HL-60 (cell line): ENCODE measurements around the gene CCDC185.

Experiments used
- DNase-seq, 2 experiments: peaks; one replicate each; pipeline ENCODE4 v3.0.0-alpha.2; 2010 to 2020; ENCODE audit warnings: low read depth in 1 of 2, low spot score in 1 of 2
- H3K27ac ChIP-seq: fragments of 250-450 bp; sonication (Bioruptor Pico); replicated peaks from 2 replicates; pipeline ENCODE4 v1.5.1; 2020; ENCODE audit warnings: mild to moderate bottlenecking, moderate library complexity
- H3K27me3 ChIP-seq: fragments of 250-450 bp; sonication (Bioruptor Pico); 2 replicates; pipeline ENCODE4 v1.5.1; 2021; ENCODE audit warnings: mild to moderate bottlenecking, moderate library complexity; ENCODE audit not compliant: insufficient read depth, poor library complexity, severe bottlenecking
- H3K4me3 ChIP-seq: replicated peaks from 2 replicates; pipeline ENCODE4 v1.5.1; 2011; ENCODE audit warnings: mild to moderate bottlenecking, control low read depth, low read length; ENCODE audit not compliant: insufficient read depth
- GABPA ChIP-seq: IDR thresholded peaks from 2 replicates; pipeline ENCODE4 v1.6.1; 2012; ENCODE audit warnings: low read depth
- POLR2AphosphoS5 ChIP-seq: IDR thresholded peaks from 2 replicates; pipeline ENCODE4 v1.6.1; 2012; ENCODE audit warnings: low read depth
- REST ChIP-seq: IDR thresholded peaks from 2 replicates; pipeline ENCODE4 v1.6.1; 2012; ENCODE audit warnings: low read depth; ENCODE audit not compliant: insufficient replicate concordance
- SPI1 ChIP-seq: IDR thresholded peaks from 2 replicates; pipeline ENCODE4 v1.6.1; 2012; ENCODE audit warnings: low read depth, mild to moderate bottlenecking, borderline replicate concordance
- TF ChIP-seq, protein P1 (sequence below): IDR thresholded peaks from one replicate; pipeline ENCODE4 v1.5.1; 2011; ENCODE audit warnings: low read length, control low read depth, inconsistent platforms; ENCODE audit not compliant: insufficient read depth

The CCDC185 gene

DNA sequence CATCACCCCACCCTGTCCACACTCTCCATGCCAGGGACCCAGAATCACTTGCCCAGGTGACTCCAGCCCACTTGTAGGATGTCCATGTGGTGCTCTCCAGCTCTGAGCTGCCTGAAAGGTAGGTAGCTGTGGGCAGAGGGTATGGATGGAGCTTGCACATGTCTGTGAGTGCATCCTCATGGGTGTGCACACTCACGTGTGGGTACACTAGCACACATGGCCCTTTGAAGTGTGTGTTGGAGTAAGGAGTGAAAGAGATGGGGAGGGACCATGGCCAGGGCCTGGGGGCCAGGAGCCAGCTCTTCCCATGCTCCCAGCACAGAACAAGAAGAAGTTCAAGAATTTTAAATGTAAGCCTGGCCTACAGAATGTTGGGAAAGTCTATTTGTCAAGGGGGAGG lies 50.2 kb downstream of the CCDC185 start:
- DNase-seq, result no peak
- no peak overlapping the region for H3K27ac ChIP-seq
- no peaks in the 10 kb centered on the region for H3K27me3 ChIP-seq
- H3K4me3 ChIP-seq, result no peak overlapping the region
- TF ChIP-seq, protein P1, sequence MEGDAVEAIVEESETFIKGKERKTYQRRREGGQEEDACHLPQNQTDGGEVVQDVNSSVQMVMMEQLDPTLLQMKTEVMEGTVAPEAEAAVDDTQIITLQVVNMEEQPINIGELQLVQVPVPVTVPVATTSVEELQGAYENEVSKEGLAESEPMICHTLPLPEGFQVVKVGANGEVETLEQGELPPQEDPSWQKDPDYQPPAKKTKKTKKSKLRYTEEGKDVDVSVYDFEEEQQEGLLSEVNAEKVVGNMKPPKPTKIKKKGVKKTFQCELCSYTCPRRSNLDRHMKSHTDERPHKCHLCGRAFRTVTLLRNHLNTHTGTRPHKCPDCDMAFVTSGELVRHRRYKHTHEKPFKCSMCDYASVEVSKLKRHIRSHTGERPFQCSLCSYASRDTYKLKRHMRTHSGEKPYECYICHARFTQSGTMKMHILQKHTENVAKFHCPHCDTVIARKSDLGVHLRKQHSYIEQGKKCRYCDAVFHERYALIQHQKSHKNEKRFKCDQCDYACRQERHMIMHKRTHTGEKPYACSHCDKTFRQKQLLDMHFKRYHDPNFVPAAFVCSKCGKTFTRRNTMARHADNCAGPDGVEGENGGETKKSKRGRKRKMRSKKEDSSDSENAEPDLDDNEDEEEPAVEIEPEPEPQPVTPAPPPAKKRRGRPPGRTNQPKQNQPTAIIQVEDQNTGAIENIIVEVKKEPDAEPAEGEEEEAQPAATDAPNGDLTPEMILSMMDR, result no peak
- TF ChIP-seq REST, result no peak
- TF ChIP-seq POLR2AphosphoS5, result no peak
- TF ChIP-seq GABPA, result no peak
- TF ChIP-seq SPI1, result no peak

- no peak overlapping the region for H3K4me3 ChIP-seq
- H3K27me3 ChIP-seq, result no peaks in the 10 kb centered on the region
- no peak overlapping the region for H3K27ac ChIP-seq
- TF ChIP-seq REST, result no peak
- no peak for TF ChIP-seq GABPA
- TF ChIP-seq SPI1, result no peak
- TF ChIP-seq, protein P1, result no peak
- no peak for TF ChIP-seq POLR2AphosphoS5
- no peak for DNase-seq
Observed at GRCh38 chr1:223444411-223444810, 51.2 kb downstream of the CCDC185 start.
